Parathyroid adenoma (tissue), 2 donors: ENCODE measurements around the gene CAPZB.

ENCODE experiments used
- H2AFZ ChIP-seq: fragments of 300-600 bp; sonication (generic); one replicate; pipeline ENCODE4 v1.7.0; 2017; ENCODE audit warnings: antibody characterized with exemption, mild to moderate bottlenecking
- H3K27ac ChIP-seq: fragments of 300-600 bp; sonication (generic); one replicate; pipeline ENCODE4 v1.7.0; 2017
- H3K27me3 ChIP-seq: fragments of 300-600 bp; sonication (generic); one replicate; pipeline ENCODE4 v1.7.0; 2017; ENCODE audit warnings: low read length; ENCODE audit not compliant: control insufficient read depth, insufficient read depth
- H3K36me3 ChIP-seq: fragments of 300-600 bp; sonication (generic); one replicate; pipeline ENCODE4 v1.7.0; 2017; ENCODE audit warnings: low read length; ENCODE audit not compliant: control insufficient read depth, insufficient read depth
- H3K4me1 ChIP-seq: fragments of 300-600 bp; sonication (generic); one replicate; pipeline ENCODE4 v1.7.0; 2017; ENCODE audit warnings: control low read depth
- H3K4me2 ChIP-seq: fragments of 300-600 bp; sonication (generic); one replicate; pipeline ENCODE4 v1.7.0; 2017; ENCODE audit warnings: low read length
- H3K4me3 ChIP-seq: fragments of 300-600 bp; sonication (generic); one replicate; pipeline ENCODE4 v1.7.0; 2017; ENCODE audit warnings: low read depth, low read length
- H3K79me2 ChIP-seq: fragments of 300-600 bp; sonication (generic); one replicate; pipeline ENCODE4 v1.7.0; 2017; ENCODE audit warnings: control low read depth
- H3K9ac ChIP-seq: fragments of 300-600 bp; sonication (generic); one replicate; pipeline ENCODE4 v1.7.0; 2017; ENCODE audit warnings: mild to moderate bottlenecking
- H3K9me3 ChIP-seq: fragments of 300-600 bp; sonication (generic); one replicate; pipeline ENCODE4 v1.7.0; 2017; ENCODE audit warnings: low read length; ENCODE audit not compliant: control insufficient read depth
- CTCF ChIP-seq: fragments of 300-600 bp; sonication (generic); IDR thresholded peaks from one replicate; pipeline ENCODE4 v1.7.0; 2017; ENCODE audit warnings: antibody characterized with exemption, mild to moderate bottlenecking
- donor health status: primary hyperparathyroidism.

The CAPZB gene

GRCh38 chr1:19496527-19496874, 11.2 kb upstream of the CAPZB start:
- Histone ChIP-seq H3K9ac (no peak overlapping the region), H3K4me3 (no peak overlapping the region), H3K9me3 (no peaks in the 10 kb centered on the region), H3K4me1 (peaks cover 4% of the 10 kb centered on the region), H3K27ac (no peak overlapping the region), H2AFZ (no peak overlapping the region), H3K79me2 (no peaks in the 10 kb centered on the region), H3K36me3 (no peaks in the 10 kb centered on the region), H3K4me2 (no peak overlapping the region), H3K27me3 (no peaks in the 10 kb centered on the region)
- no peak for TF ChIP-seq CTCF

DNA sequence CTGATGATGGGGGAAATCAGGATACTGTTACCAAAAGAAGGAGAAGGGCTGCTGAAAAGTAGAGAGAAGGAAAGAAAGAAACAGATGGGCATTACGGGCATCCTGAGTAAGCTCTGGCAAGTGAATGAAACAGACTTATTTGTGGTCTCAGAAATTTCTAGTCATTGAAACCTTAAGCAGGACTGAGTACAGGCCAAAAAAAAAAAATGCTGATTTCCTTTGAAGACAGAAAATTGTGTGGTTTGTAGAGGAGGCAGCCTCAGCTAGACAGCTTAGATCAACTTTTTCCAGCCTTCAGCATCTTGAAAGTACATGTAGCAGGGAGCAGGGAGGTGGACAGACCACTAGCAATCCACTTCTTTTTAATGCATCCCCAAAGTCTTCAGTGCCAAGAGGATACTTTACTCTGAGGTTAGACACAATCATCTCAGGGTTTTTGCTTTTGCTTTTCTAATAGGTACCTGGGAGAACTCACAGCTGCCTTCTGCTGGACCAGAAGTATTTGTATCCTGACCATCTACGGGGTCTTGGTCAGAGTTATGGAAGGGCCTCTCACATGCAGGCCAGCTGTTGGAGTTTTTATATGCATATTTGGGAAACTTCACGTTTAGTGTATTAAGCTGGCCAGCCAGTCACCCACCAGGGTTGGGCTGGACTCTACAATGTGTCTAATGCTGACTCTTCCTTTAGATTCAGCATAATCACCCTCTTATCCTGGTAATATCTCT, 10.6 kb upstream of the CAPZB start:
- Histone ChIP-seq H3K9ac (no peak overlapping the region), H3K9me3 (no peaks in the 10 kb centered on the region), H3K27me3 (no peaks in the 10 kb centered on the region), H3K79me2 (no peaks in the 10 kb centered on the region), H3K4me1 (peaks cover 4% of the 10 kb centered on the region), H3K4me3 (no peak overlapping the region), H2AFZ (no peak overlapping the region), H3K27ac (peak overlapping the region; percentile 42), H3K36me3 (no peaks in the 10 kb centered on the region), H3K4me2 (no peak overlapping the region)
- TF ChIP-seq CTCF: no peak

DNA sequence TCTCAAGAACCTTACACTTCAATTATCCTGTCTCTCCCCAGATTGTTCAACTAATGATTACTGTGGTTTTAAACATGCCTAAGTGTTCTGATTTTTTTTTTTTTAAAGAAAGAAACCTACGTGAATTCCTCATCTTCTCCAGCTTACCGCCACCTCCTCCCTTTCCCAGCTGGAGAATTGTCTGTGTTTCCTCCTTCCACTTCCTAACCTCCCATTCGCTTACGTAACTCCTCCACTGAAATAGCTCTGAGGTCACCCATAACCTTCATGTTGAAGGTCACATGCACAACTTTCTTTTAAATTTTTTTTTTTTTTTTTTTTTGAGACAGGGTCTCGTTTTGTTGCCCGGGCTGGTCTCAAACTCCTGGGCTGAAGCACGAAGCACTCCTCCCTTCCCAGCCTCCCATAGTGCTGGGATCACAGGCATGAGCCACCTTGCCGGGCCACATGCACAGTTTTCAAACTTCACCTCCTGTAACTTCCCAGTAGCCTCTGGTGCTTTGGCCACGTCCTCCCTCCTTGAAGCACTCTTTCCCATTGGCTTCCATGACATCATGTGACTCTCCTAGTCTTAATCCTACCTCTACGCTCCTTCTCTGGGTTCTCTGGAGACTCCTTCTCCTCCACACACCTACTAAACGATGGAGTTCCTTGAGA, 9.8 kb upstream of the CAPZB start:
- Histone ChIP-seq H3K4me1 (peaks cover 4% of the 10 kb centered on the region), H3K4me2 (no peak overlapping the region), H3K9ac (no peak overlapping the region), H3K27me3 (no peaks in the 10 kb centered on the region), H2AFZ (no peak overlapping the region), H3K79me2 (no peaks in the 10 kb centered on the region), H3K36me3 (no peaks in the 10 kb centered on the region), H3K27ac (peak overlapping the region; percentile 44), H3K4me3 (no peak overlapping the region), H3K9me3 (no peaks in the 10 kb centered on the region)
- no peak for TF ChIP-seq CTCF

DNA sequence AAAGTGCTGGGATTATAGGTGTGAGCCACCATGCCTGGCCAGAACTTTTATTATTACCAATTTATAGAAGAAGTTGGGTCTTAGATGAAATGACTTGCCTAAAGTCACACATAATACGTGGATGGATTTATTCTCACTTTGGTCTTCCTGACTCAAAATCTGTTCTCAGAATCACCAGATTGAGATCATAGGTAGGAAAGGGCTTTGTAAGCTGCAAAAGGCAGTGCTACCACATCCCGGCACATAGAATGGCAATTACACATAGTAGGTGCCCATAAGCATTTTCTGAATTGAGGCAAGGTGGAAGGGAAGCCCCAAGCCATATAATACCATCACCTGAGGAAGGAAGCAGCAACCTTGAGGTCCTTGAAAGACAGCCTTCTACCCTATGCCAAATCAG, 8.2 kb upstream of the CAPZB start:
- Histone ChIP-seq H3K4me2 (no peak overlapping the region), H3K27me3 (no peaks in the 10 kb centered on the region), H3K27ac (no peak overlapping the region), H3K4me1 (peaks cover 4% of the 10 kb centered on the region), H2AFZ (no peak overlapping the region), H3K36me3 (no peaks in the 10 kb centered on the region), H3K9me3 (no peaks in the 10 kb centered on the region), H3K4me3 (no peak overlapping the region), H3K9ac (no peak overlapping the region), H3K79me2 (no peaks in the 10 kb centered on the region)
- TF ChIP-seq CTCF: no peak

- no peaks in the 10 kb centered on the region for H3K27me3 ChIP-seq
- H3K9me3 ChIP-seq: no peaks in the 10 kb centered on the region
- no peaks in the 10 kb centered on the region for H3K36me3 ChIP-seq
- no peak overlapping the region for H2AFZ ChIP-seq
- no peaks in the 10 kb centered on the region for H3K4me1 ChIP-seq
- H3K9ac ChIP-seq: no peak overlapping the region
- H3K27ac ChIP-seq: no peak overlapping the region
- no peak overlapping the region for H3K4me3 ChIP-seq
- peaks cover 2% of the 10 kb centered on the region for H3K79me2 ChIP-seq
- no peak for TF ChIP-seq CTCF
- no peak overlapping the region for H3K4me2 ChIP-seq
Measured at GRCh38 chr1:19489996-19490395, 4.7 kb upstream of the CAPZB start.
